ENCODE results near the gene PRKACA.

GRCh38 chr19:14090509-14091080 is 27.0 kb downstream of the PRKACA start, which contains the start of gene SAMD1:
- no peak for TF ChIP-seq CTCF (conservative IDR thresholded peaks at IDR 0.05; ENCODE audit: low read depth, low read length)
- no peak for TF ChIP-seq EZH2 (IDR thresholded peaks at IDR 0.05; ENCODE audit: borderline replicate concordance, low read depth, low read length, poor library complexity, severe bottlenecking)

Measured in A673 (cell line).